PFSK-1 (cell line): ENCODE measurements around the gene CTBP1.

ENCODE experiments used
- POLR2AphosphoS5 ChIP-seq: IDR thresholded peaks from 2 replicates; pipeline ENCODE4 v1.6.1; 2012; ENCODE audit warnings: low read depth, mild to moderate bottlenecking, control low read depth, low read length, moderate library complexity
- REST ChIP-seq, 2 experiments: IDR thresholded peaks; 2 replicates each; pipeline versions ENCODE4 v1.6.1 to v1.8.0; 2011 to 2012; ENCODE audit warnings: low read depth in 2 of 2, low read length in 2 of 2, control low read depth in 1 of 2, inconsistent platforms in 1 of 2, mild to moderate bottlenecking in 1 of 2, moderate library complexity in 1 of 2; ENCODE audit not compliant: insufficient read depth in 1 of 2
- SIN3A ChIP-seq: IDR thresholded peaks from 2 replicates; pipeline ENCODE4 v1.6.1; 2012; ENCODE audit warnings: mild to moderate bottlenecking, low read length, moderate library complexity, borderline replicate concordance; ENCODE audit not compliant: insufficient read depth
- TAF1 ChIP-seq: IDR thresholded peaks from 2 replicates; pipeline ENCODE4 v1.6.1; 2012; ENCODE audit warnings: low read length, control low read depth, borderline replicate concordance; ENCODE audit not compliant: insufficient read depth

GRCh38 chr4:1259966-1260365, 11.0 kb upstream of the CTBP1 start:
- TF ChIP-seq REST (IDR thresholded peaks at IDR 0.05; ENCODE audit: insufficient read depth in 1 of 2, low read depth in 2 of 2, low read length in 2 of 2) (no peak), POLR2AphosphoS5 (no peak), SIN3A (no peak), TAF1 (no peak)
